A549 (cell line): ENCODE results near the gene RBMS3.

Experiments used
- CHD2 ChIP-seq: fragments of 150-350 bp; IDR thresholded peaks from 2 replicates; pipeline ENCODE4 v1.6.1; 2014; ENCODE audit warnings: low read length; ENCODE audit not compliant: partially characterized antibody
- CHD4 ChIP-seq: fragments of 200-600 bp; sonication (generic); IDR thresholded peaks from 2 replicates; pipeline ENCODE4 v1.6.1; 2016; ENCODE audit warnings: antibody characterized with exemption, mild to moderate bottlenecking, borderline replicate concordance
- EHMT2 ChIP-seq: fragments of 200-600 bp; sonication (generic); IDR thresholded peaks from 2 replicates; pipeline ENCODE4 v1.6.1; 2016; ENCODE audit warnings: antibody characterized with exemption, low read depth, mild to moderate bottlenecking, moderate library complexity
- EP300 ChIP-seq, 2 experiments: fragments of >200 bp; sonication (Bioruptor Twin); formaldehyde crosslinking; IDR thresholded peaks; 2 replicates in 1 of 2; 3 replicates in 1 of 2; pipeline ENCODE4 v1.6.1; 2016 to 2017
- MAZ ChIP-seq: fragments of 150-350 bp; IDR thresholded peaks from 2 replicates; pipeline ENCODE4 v1.6.1; 2014; ENCODE audit warnings: antibody characterized with exemption, low read depth, low read length, borderline replicate concordance
- TF ChIP-seq, protein P1 (sequence below): fragments of >200 bp; sonication (Bioruptor Twin); formaldehyde crosslinking; IDR thresholded peaks from 3 replicates; pipeline ENCODE4 v1.5.1; 2016
- TF ChIP-seq, protein P2 (sequence below): fragments of 250-450 bp; sonication (Bioruptor Pico); IDR thresholded peaks from 2 replicates; pipeline ENCODE4 v1.5.0; 2021; ENCODE audit warnings: mild to moderate bottlenecking, moderate library complexity, borderline replicate concordance
- TF ChIP-seq, protein P3 (sequence below): IDR thresholded peaks from 2 replicates; pipeline ENCODE4 v1.6.1; 2012

DNA sequence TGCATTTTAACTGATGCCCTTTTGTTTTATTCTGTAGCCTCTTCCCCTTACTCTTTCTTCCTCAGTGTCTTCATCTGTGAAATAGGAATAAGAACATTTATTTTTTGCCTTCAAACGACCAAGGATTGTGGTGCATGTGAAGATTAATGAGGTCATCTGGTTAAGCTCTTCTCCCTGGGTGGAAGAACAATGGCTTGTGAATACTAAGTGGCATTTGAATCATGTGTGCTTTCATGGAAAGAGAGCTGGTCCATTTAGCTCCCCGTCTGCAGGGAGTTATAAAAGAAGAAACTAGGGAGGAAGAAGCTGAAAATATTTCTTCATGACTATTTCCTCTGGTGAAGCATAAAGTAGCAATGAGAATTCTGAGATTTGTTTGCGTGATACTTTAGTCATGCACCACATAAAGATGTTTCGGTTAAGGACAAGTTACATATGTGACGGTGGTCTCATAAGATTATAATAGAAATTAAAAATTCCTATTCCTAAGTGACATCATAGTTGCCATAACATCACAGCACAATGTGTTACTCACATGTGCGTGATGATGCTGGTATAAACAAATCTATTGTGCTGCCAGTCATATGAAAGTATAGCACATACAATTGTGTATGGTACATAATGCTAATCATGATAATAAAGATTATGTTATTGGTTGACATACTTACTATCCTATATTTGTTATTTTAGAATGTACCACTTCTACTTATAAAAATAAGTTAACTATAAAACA is 374.3 kb downstream of the RBMS3 start:
- TF ChIP-seq MAZ (no peak), EP300 (IDR thresholded peaks at IDR 0.05) (no peak), CHD4 (no peak), CHD2 (no peak), EHMT2 (no peak)
- TF ChIP-seq, protein P1, sequence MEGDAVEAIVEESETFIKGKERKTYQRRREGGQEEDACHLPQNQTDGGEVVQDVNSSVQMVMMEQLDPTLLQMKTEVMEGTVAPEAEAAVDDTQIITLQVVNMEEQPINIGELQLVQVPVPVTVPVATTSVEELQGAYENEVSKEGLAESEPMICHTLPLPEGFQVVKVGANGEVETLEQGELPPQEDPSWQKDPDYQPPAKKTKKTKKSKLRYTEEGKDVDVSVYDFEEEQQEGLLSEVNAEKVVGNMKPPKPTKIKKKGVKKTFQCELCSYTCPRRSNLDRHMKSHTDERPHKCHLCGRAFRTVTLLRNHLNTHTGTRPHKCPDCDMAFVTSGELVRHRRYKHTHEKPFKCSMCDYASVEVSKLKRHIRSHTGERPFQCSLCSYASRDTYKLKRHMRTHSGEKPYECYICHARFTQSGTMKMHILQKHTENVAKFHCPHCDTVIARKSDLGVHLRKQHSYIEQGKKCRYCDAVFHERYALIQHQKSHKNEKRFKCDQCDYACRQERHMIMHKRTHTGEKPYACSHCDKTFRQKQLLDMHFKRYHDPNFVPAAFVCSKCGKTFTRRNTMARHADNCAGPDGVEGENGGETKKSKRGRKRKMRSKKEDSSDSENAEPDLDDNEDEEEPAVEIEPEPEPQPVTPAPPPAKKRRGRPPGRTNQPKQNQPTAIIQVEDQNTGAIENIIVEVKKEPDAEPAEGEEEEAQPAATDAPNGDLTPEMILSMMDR = no peak
- TF ChIP-seq, protein P2, sequence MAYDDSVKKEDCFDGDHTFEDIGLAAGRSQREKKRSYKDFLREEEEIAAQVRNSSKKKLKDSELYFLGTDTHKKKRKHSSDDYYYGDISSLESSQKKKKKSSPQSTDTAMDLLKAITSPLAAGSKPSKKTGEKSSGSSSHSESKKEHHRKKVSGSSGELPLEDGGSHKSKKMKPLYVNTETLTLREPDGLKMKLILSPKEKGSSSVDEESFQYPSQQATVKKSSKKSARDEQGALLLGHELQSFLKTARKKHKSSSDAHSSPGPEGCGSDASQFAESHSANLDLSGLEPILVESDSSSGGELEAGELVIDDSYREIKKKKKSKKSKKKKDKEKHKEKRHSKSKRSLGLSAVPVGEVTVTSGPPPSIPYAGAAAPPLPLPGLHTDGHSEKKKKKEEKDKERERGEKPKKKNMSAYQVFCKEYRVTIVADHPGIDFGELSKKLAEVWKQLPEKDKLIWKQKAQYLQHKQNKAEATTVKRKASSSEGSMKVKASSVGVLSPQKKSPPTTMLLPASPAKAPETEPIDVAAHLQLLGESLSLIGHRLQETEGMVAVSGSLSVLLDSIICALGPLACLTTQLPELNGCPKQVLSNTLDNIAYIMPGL (CRISPR knock-in tag) = no peak
- TF ChIP-seq, protein P3, sequence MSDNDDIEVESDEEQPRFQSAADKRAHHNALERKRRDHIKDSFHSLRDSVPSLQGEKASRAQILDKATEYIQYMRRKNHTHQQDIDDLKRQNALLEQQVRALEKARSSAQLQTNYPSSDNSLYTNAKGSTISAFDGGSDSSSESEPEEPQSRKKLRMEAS = no peak
